ENCODE results near the gene CADPS.

DNA sequence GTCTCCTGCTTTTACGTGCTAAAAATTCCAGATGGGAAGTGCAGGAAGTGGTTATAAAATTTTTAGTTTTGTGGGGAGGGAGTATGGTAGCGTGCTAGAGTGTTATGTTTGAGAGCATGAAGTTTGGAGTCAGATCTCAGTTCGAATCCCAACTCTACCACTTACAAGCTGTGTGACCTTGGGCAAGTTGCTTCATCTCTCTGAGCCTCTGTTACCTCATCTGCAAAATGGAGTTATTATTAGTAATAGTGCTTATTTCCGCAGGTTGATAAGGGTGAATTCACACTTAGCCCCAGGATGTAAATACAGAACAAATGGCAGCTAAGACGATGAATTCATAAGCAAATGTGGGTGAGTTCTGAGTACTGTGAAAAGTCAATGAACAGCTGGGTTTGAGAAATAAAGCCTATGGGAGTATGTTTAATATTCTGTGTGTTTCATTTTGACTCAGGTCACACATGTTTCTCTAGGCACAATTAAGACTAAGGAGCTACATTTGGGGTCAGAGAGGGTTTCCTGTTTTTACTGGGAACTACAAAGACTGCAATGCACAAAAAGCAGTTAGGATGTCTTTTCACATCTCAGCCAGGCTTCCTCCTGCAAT lies 428.8 kb downstream of the CADPS start:
- TF ChIP-seq, protein P1, sequence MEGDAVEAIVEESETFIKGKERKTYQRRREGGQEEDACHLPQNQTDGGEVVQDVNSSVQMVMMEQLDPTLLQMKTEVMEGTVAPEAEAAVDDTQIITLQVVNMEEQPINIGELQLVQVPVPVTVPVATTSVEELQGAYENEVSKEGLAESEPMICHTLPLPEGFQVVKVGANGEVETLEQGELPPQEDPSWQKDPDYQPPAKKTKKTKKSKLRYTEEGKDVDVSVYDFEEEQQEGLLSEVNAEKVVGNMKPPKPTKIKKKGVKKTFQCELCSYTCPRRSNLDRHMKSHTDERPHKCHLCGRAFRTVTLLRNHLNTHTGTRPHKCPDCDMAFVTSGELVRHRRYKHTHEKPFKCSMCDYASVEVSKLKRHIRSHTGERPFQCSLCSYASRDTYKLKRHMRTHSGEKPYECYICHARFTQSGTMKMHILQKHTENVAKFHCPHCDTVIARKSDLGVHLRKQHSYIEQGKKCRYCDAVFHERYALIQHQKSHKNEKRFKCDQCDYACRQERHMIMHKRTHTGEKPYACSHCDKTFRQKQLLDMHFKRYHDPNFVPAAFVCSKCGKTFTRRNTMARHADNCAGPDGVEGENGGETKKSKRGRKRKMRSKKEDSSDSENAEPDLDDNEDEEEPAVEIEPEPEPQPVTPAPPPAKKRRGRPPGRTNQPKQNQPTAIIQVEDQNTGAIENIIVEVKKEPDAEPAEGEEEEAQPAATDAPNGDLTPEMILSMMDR (IDR thresholded peaks at IDR 0.05; ENCODE audit: low read length), result no peak
- TF ChIP-seq EZH2 (IDR thresholded peaks at IDR 0.05; ENCODE audit: borderline replicate concordance, low read length), result no peak

Measured in OCI-LY1 (cell line).